ENCODE measurements around the gene ZNF28.
"Not testable (repeated sequence)": the region's sequence is repeated elsewhere in the genome, so short reads cannot be mapped to it uniquely, and the experiment has no call there.

Gene ZNF28
- 5.3 to 16.1 (median 14.5) reads per million in 4 donors for total RNA-seq

GRCh38 chr19:52821204-52821960 is at the start of gene ZNF28:
Gene ZNF28 (minus strand): TSS chr19:52821633. CDS start chr19:52817958, 3,675 bp downstream.
- DNase-seq, result peak; percentile 9 to 62 (median 46)

- not testable (repeated sequence) for DNase-seq
These were observed 46.6 kb upstream of the ZNF28 start for GRCh38 chr19:52868031-52868430.

- peak; percentile 45 to 74 (median 54) for DNase-seq
These were observed 36.2 kb upstream of the ZNF28 start, which contains the start of gene ZNF468 for GRCh38 chr19:52857378-52858191. Gene ZNF468 (minus strand): TSS chr19:52857619. CDS start chr19:52854272, 3,347 bp downstream.

- DNase-seq, result not testable (repeated sequence)
These were observed 35.3 kb upstream of the ZNF28 start for GRCh38 chr19:52856540-52857377.

- DNase-seq, result not testable (repeated sequence)
These were observed 25.9 kb upstream of the ZNF28 start for GRCh38 chr19:52847352-52847751.

- DNase-seq, result not testable (repeated sequence)
These were observed 19.5 kb upstream of the ZNF28 start for GRCh38 chr19:52840825-52841465.

GRCh38 chr19:52834289-52834688 is 12.9 kb upstream of the ZNF28 start:
- DNase-seq, result not testable (repeated sequence)

- not testable (repeated sequence) for DNase-seq
These were observed 12.1 kb upstream of the ZNF28 start for GRCh38 chr19:52833541-52833940.

GRCh38 chr19:52829866-52830265 is 8.4 kb upstream of the ZNF28 start:
- DNase-seq, result not testable (repeated sequence)

- DNase-seq, result no peak
These were observed 4.3 kb upstream of the ZNF28 start for GRCh38 chr19:52825765-52826164.

- no peak for DNase-seq
These were observed 2.2 kb upstream of the ZNF28 start for GRCh38 chr19:52823676-52824075.

- peak in 2 of 5 donors; percentile 3 to 7 for DNase-seq
These were observed 795 bp downstream of the ZNF28 start for GRCh38 chr19:52820472-52821203.

- DNase-seq, result no peak
These were observed 11.6 kb downstream of the ZNF28 start for GRCh38 chr19:52809801-52810200.

GRCh38 chr19:52799950-52800640 is 21.3 kb downstream of the ZNF28 start:
- not testable (repeated sequence) for DNase-seq

GRCh38 chr19:52789440-52789839 is 32.0 kb downstream of the ZNF28 start:
- no peak for DNase-seq

GRCh38 chr19:52786464-52787354 is 34.7 kb downstream of the ZNF28 start, which contains the start of gene ZNF600:
Gene ZNF600 (minus strand): TSS chr19:52786791. CDS start chr19:52778888, 7,903 bp downstream.
- peak; percentile 50 to 79 (median 73) for DNase-seq

GRCh38 chr19:52786078-52786463 is 35.4 kb downstream of the ZNF28 start:
- DNase-seq, result peak in 1 of 5 donors; percentile 0

GRCh38 chr19:52785506-52785905 is 35.9 kb downstream of the ZNF28 start:
- DNase-seq, result no peak

GRCh38 chr19:52782864-52783263 is 38.6 kb downstream of the ZNF28 start:
- not testable (repeated sequence) for DNase-seq

Data from T-helper 1 cell (primary cell).